ENCODE results near the gene PRKAB1. TPM values are rescaled to one million over a fixed set of nuclear protein-coding genes. Genes with fewer than 3 reads are reported as not detected.

PRKAB1 gene
- total RNA-seq, 1 donor from 2014 or later: 32.5 TPM

- Mint-ChIP-seq H3K36me3 (peaks cover 3% of the 10 kb centered on the region), H3K27ac (no peak overlapping the region), H3K9me3 (no peaks in the 10 kb centered on the region), H3K27me3 (no peaks in the 10 kb centered on the region), H3K4me3 (no peak overlapping the region), H3K4me1 (ENCODE audit: unreplicated experiment) (no peaks in the 10 kb centered on the region)
- DNase-seq (ENCODE audit: extremely low spot score, unreplicated experiment): no peak
- no peak for TF ChIP-seq CTCF (conservative IDR thresholded peaks at IDR 0.05)
Measured at GRCh38 chr12:119725523-119725922, 57.6 kb downstream of the PRKAB1 start.

- peaks cover 13% of the 10 kb centered on the region for H3K36me3 Mint-ChIP-seq
- no peak for DNase-seq (ENCODE audit: extremely low spot score, unreplicated experiment)
- no peak for TF ChIP-seq CTCF (conservative IDR thresholded peaks at IDR 0.05)
- H3K27me3 Mint-ChIP-seq: no peaks in the 10 kb centered on the region
- no peak overlapping the region for H3K27ac Mint-ChIP-seq
- no peaks in the 10 kb centered on the region for H3K4me1 Mint-ChIP-seq (ENCODE audit: unreplicated experiment)
- no peak overlapping the region for H3K4me3 Mint-ChIP-seq
- no peaks in the 10 kb centered on the region for H3K9me3 Mint-ChIP-seq
Measured at GRCh38 chr12:119727600-119728443, 59.9 kb downstream of the PRKAB1 start.

- no peak for DNase-seq (ENCODE audit: extremely low spot score, unreplicated experiment)
- Mint-ChIP-seq H3K36me3 (peaks cover 13% of the 10 kb centered on the region), H3K4me1 (ENCODE audit: unreplicated experiment) (no peaks in the 10 kb centered on the region), H3K27ac (no peak overlapping the region), H3K27me3 (no peaks in the 10 kb centered on the region), H3K9me3 (no peaks in the 10 kb centered on the region), H3K4me3 (no peak overlapping the region)
- no peak for TF ChIP-seq CTCF (conservative IDR thresholded peaks at IDR 0.05)
Measured at GRCh38 chr12:119728444-119728745, 60.5 kb downstream of the PRKAB1 start.

- TF ChIP-seq CTCF (conservative IDR thresholded peaks at IDR 0.05): no peak
- no peaks in the 10 kb centered on the region for H3K27me3 Mint-ChIP-seq
- no peaks in the 10 kb centered on the region for H3K9me3 Mint-ChIP-seq
- H3K36me3 Mint-ChIP-seq: peaks cover 16% of the 10 kb centered on the region
- H3K4me1 Mint-ChIP-seq (ENCODE audit: unreplicated experiment): no peaks in the 10 kb centered on the region
- no peak overlapping the region for H3K27ac Mint-ChIP-seq
- no peak for DNase-seq (ENCODE audit: extremely low spot score, unreplicated experiment)
- no peak overlapping the region for H3K4me3 Mint-ChIP-seq
Measured at GRCh38 chr12:119729871-119730270, 61.9 kb downstream of the PRKAB1 start.

- H3K27ac Mint-ChIP-seq: no peak overlapping the region
- H3K4me3 Mint-ChIP-seq: no peak overlapping the region
- peaks cover 16% of the 10 kb centered on the region for H3K36me3 Mint-ChIP-seq
- H3K9me3 Mint-ChIP-seq: no peaks in the 10 kb centered on the region
- no peak for TF ChIP-seq CTCF (conservative IDR thresholded peaks at IDR 0.05)
- H3K27me3 Mint-ChIP-seq: no peaks in the 10 kb centered on the region
- DNase-seq (ENCODE audit: extremely low spot score, unreplicated experiment): no peak
- no peaks in the 10 kb centered on the region for H3K4me1 Mint-ChIP-seq (ENCODE audit: unreplicated experiment)
Measured at GRCh38 chr12:119730381-119730780, 62.4 kb downstream of the PRKAB1 start.

Small RNA genes lying within 50 kb of the gene (microRNA-seq; reads per million reads assigned to microRNA genes)
- gene MIR1178: not detected

Other genes starting within 250 kb of the PRKAB1 start
- not detected in 2 replicates for gene TMEM233, start 74.4 kb upstream of the PRKAB1 start, total RNA-seq (ENCODE audit: low replicate concordance)
- gene CIT, start 209.2 kb downstream of the PRKAB1 start, total RNA-seq (ENCODE audit: low replicate concordance): 17.0 and 50.9 TPM in 2 replicates

All from type B pancreatic cell (in vitro differentiated cells).